ENCODE data around the gene PRPSAP2.

PRPSAP2 gene

DNA sequence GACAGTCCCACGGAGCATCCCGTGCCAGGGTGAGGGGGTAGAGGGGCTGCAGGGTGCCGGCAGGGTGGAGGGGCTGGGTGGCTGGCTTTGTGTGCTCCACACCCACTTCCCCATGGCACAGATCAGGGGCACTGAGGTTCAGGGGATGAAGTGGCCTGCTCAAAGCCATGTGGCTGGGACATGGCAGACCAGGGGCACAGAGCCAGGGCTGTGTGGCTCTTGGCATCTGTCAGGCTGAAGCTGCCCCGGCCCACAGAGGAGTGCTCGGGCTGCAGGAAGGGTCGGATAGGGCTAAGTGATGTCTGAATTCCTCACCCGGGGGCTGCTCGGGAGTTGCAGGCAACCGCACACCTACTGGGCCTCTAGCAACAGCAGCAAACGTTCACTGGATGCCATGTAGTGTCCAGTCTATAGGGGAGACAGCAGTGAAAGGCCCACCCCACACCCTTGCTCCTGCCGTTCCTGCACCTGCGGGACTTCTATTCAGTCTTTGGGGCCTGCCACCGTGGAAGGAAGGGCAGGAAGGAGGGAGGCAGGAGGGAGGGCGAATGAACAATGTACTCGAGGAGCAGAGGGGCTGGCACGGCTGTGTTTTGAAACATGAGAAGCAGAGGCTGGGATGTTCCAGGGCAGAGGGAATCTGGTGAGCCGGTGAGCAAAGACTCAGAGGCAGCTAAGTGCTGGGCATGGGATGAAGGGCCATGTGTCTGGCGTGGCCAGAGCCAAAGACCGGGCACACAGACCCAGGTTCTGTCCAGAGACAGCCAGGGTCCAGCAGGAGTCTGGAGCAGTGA, 109.1 kb downstream of the PRPSAP2 start:
- H3K9me3 ChIP-seq (replicated peaks; ENCODE audit: low read length), result no peaks in the 10 kb centered on the region
- no peak overlapping the region for H3K4me3 ChIP-seq (ENCODE audit: low read length)
- peaks cover 39% of the 10 kb centered on the region for H3K4me1 ChIP-seq (ENCODE audit: control insufficient read depth, insufficient read depth, low read length)
- H3K36me3 ChIP-seq (ENCODE audit: insufficient read depth, low read length), result peaks cover 18% of the 10 kb centered on the region
- H3K4me2 ChIP-seq (ENCODE audit: low read length), result no peak overlapping the region
- no peak overlapping the region for H3K9ac ChIP-seq (ENCODE audit: low read depth, low read length)
- no peaks in the 10 kb centered on the region for H3K27me3 ChIP-seq (ENCODE audit: control insufficient read depth, insufficient read depth, low read length)

GRCh38 chr17:18967916-18968315, 110.0 kb downstream of the PRPSAP2 start:
- Histone ChIP-seq H3K4me1 (ENCODE audit: control insufficient read depth, insufficient read depth, low read length) (peaks cover 30% of the 10 kb centered on the region), H3K36me3 (ENCODE audit: insufficient read depth, low read length) (peaks cover 18% of the 10 kb centered on the region), H3K4me3 (ENCODE audit: low read length) (no peak overlapping the region), H3K27me3 (ENCODE audit: control insufficient read depth, insufficient read depth, low read length) (no peaks in the 10 kb centered on the region), H3K9ac (ENCODE audit: low read depth, low read length) (no peak overlapping the region), H3K4me2 (ENCODE audit: low read length) (no peak overlapping the region), H3K9me3 (replicated peaks; ENCODE audit: low read length) (no peaks in the 10 kb centered on the region)

GRCh38 chr17:18968345-18968744, 110.4 kb downstream of the PRPSAP2 start:
- H3K27me3 ChIP-seq (ENCODE audit: control insufficient read depth, insufficient read depth, low read length), result no peaks in the 10 kb centered on the region
- peaks cover 18% of the 10 kb centered on the region for H3K36me3 ChIP-seq (ENCODE audit: insufficient read depth, low read length)
- H3K4me3 ChIP-seq (ENCODE audit: low read length), result no peak overlapping the region
- no peak overlapping the region for H3K4me2 ChIP-seq (ENCODE audit: low read length)
- H3K4me1 ChIP-seq (ENCODE audit: control insufficient read depth, insufficient read depth, low read length), result peaks cover 25% of the 10 kb centered on the region
- no peaks in the 10 kb centered on the region for H3K9me3 ChIP-seq (replicated peaks; ENCODE audit: low read length)
- H3K9ac ChIP-seq (ENCODE audit: low read depth, low read length), result no peak overlapping the region

- Histone ChIP-seq H3K4me2 (ENCODE audit: low read length) (no peak overlapping the region), H3K27me3 (ENCODE audit: control insufficient read depth, insufficient read depth, low read length) (no peaks in the 10 kb centered on the region), H3K4me3 (ENCODE audit: low read length) (no peak overlapping the region), H3K4me1 (ENCODE audit: control insufficient read depth, insufficient read depth, low read length) (peaks cover 22% of the 10 kb centered on the region), H3K9me3 (replicated peaks; ENCODE audit: low read length) (no peaks in the 10 kb centered on the region), H3K9ac (ENCODE audit: low read depth, low read length) (no peak overlapping the region), H3K36me3 (ENCODE audit: insufficient read depth, low read length) (peaks cover 18% of the 10 kb centered on the region)
Measured at GRCh38 chr17:18968945-18969887, 111.3 kb downstream of the PRPSAP2 start.

DNA sequence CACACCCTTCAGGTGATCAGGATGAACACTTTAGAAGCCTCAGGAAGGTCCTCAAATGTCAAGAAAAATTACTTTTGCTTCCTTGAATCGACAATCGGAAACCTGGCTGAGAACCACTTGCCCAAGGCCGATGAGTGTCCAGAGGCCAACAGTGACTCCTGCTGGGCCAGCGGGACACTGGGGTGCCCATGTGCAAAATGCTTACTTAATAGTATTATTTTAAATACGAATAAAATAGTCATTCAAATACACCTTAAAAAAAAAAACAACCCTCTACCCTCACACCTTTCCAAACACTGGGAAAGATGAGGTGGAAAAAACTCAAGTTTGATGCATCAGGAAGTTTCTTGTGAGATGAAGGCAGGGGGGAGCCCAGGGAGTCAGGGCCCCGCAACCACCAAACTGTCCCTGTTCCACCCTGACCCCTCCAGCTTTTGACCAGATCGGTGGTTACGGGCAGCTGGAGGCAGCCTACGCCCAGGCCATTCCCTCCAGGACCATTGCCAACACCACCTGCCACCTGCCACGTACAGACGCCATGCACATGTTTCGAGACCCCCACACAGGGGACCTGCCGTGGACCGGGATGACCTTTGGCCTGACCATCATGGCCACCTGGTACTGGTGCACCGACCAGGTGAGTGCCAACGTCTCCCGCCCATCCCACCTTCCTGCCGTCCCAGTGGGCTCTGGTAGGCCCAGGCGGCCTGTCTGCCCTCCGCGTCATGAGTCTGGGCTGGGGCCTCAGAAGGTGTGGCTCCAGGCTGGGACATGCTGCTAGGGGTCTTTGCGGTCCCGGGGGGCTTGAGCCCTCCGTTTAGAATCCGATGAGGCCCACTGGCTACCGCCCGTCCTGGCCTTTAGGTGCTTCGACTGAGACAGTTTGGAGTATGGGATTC, 112.9 kb downstream of the PRPSAP2 start:
- H3K9ac ChIP-seq (ENCODE audit: low read depth, low read length), result no peak overlapping the region
- H3K4me1 ChIP-seq (ENCODE audit: control insufficient read depth, insufficient read depth, low read length), result peaks cover 28% of the 10 kb centered on the region
- no peaks in the 10 kb centered on the region for H3K9me3 ChIP-seq (replicated peaks; ENCODE audit: low read length)
- H3K4me2 ChIP-seq (ENCODE audit: low read length), result no peak overlapping the region
- peaks cover 18% of the 10 kb centered on the region for H3K36me3 ChIP-seq (ENCODE audit: insufficient read depth, low read length)
- no peaks in the 10 kb centered on the region for H3K27me3 ChIP-seq (ENCODE audit: control insufficient read depth, insufficient read depth, low read length)
- H3K4me3 ChIP-seq (ENCODE audit: low read length), result no peak overlapping the region

GRCh38 chr17:18971801-18972200, 113.9 kb downstream of the PRPSAP2 start:
- Histone ChIP-seq H3K9me3 (replicated peaks; ENCODE audit: low read length) (no peaks in the 10 kb centered on the region), H3K4me1 (ENCODE audit: control insufficient read depth, insufficient read depth, low read length) (peaks cover 28% of the 10 kb centered on the region), H3K9ac (ENCODE audit: low read depth, low read length) (no peak overlapping the region), H3K36me3 (ENCODE audit: insufficient read depth, low read length) (peaks cover 23% of the 10 kb centered on the region), H3K4me3 (ENCODE audit: low read length) (no peak overlapping the region), H3K4me2 (ENCODE audit: low read length) (no peak overlapping the region), H3K27me3 (ENCODE audit: control insufficient read depth, insufficient read depth, low read length) (no peaks in the 10 kb centered on the region)

GRCh38 chr17:18974407-18975149, 116.6 kb downstream of the PRPSAP2 start:
- Histone ChIP-seq H3K4me3 (ENCODE audit: low read length) (no peak overlapping the region), H3K9me3 (replicated peaks; ENCODE audit: low read length) (no peaks in the 10 kb centered on the region), H3K9ac (ENCODE audit: low read depth, low read length) (no peak overlapping the region), H3K27me3 (ENCODE audit: control insufficient read depth, insufficient read depth, low read length) (no peaks in the 10 kb centered on the region), H3K4me2 (ENCODE audit: low read length) (no peak overlapping the region), H3K4me1 (ENCODE audit: control insufficient read depth, insufficient read depth, low read length) (peaks cover 13% of the 10 kb centered on the region), H3K36me3 (ENCODE audit: insufficient read depth, low read length) (peaks cover 34% of the 10 kb centered on the region)

- H3K27me3 ChIP-seq (ENCODE audit: control insufficient read depth, insufficient read depth, low read length), result no peaks in the 10 kb centered on the region
- no peak overlapping the region for H3K4me2 ChIP-seq (ENCODE audit: low read length)
- peaks cover 9% of the 10 kb centered on the region for H3K4me1 ChIP-seq (ENCODE audit: control insufficient read depth, insufficient read depth, low read length)
- no peak overlapping the region for H3K4me3 ChIP-seq (ENCODE audit: low read length)
- no peaks in the 10 kb centered on the region for H3K9me3 ChIP-seq (replicated peaks; ENCODE audit: low read length)
- peaks cover 30% of the 10 kb centered on the region for H3K36me3 ChIP-seq (ENCODE audit: insufficient read depth, low read length)
- no peak overlapping the region for H3K9ac ChIP-seq (ENCODE audit: low read depth, low read length)
Measured at GRCh38 chr17:18975597-18975996, 117.7 kb downstream of the PRPSAP2 start.

GRCh38 chr17:18976201-18976600, 118.3 kb downstream of the PRPSAP2 start:
- Histone ChIP-seq H3K4me1 (ENCODE audit: control insufficient read depth, insufficient read depth, low read length) (peaks cover 16% of the 10 kb centered on the region), H3K9ac (ENCODE audit: low read depth, low read length) (no peak overlapping the region), H3K9me3 (replicated peaks; ENCODE audit: low read length) (no peaks in the 10 kb centered on the region), H3K4me3 (ENCODE audit: low read length) (no peak overlapping the region), H3K36me3 (ENCODE audit: insufficient read depth, low read length) (peaks cover 24% of the 10 kb centered on the region), H3K27me3 (ENCODE audit: control insufficient read depth, insufficient read depth, low read length) (no peaks in the 10 kb centered on the region), H3K4me2 (ENCODE audit: low read length) (no peak overlapping the region)

DNA sequence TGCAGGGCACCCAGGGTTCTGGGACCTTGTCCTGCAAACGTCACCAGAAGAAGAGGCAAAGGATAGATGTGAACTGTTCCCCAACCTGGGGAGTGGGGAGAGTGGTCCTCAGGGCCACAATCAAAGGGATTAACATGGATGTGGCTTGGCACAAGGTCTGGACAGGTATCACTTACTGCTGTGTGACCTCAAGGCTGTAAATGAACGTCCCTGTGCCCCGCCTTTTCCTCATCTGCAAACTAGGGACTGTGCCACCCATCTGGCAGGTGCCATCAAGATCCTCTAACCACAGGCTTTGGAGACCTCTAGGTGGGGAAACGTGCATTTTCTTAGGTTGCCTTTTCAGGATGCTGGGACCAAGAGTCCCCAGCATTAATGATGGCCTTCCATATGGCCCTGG, 119.1 kb downstream of the PRPSAP2 start:
- H3K4me2 ChIP-seq (ENCODE audit: low read length), result no peak overlapping the region
- no peaks in the 10 kb centered on the region for H3K27me3 ChIP-seq (ENCODE audit: control insufficient read depth, insufficient read depth, low read length)
- H3K36me3 ChIP-seq (ENCODE audit: insufficient read depth, low read length), result peaks cover 19% of the 10 kb centered on the region
- H3K4me3 ChIP-seq (ENCODE audit: low read length), result no peak overlapping the region
- H3K9me3 ChIP-seq (replicated peaks; ENCODE audit: low read length), result no peaks in the 10 kb centered on the region
- no peak overlapping the region for H3K9ac ChIP-seq (ENCODE audit: low read depth, low read length)
- H3K4me1 ChIP-seq (ENCODE audit: control insufficient read depth, insufficient read depth, low read length), result peaks cover 24% of the 10 kb centered on the region

Measured in skeletal muscle satellite cell (primary cell).